Activated CD8-positive, alpha-beta T cell treated with anti-CD3 and anti-CD28 coated beads, Interleukin-2, amount 10 ng/mL, durations not matched to agents 7 days and 5 days (primary cell): ENCODE data around the gene GTPBP8. TPM values are rescaled to one million over a fixed set of nuclear protein-coding genes. Genes with fewer than 3 reads are reported as not detected.

Experiments used
- ATAC-seq: fragments of 150-1000 bp; cut with Tn5 transposase; one replicate; pipeline ENCODE4 v1.10.0; 2021; ENCODE audit warnings: moderate library complexity
- CTCF ChIA-PET: fragments of 350-600 bp; sonication (Branson Sonifier 250); formaldehyde crosslinking; loops from one replicate; lab custom pipeline; 2021; ENCODE audit warnings: antibody characterized with exemption; lab: Charles Lee
- POLR2A ChIA-PET: fragments of 350-600 bp; sonication (Branson Sonifier 250); formaldehyde crosslinking; loops from one replicate; lab custom pipeline; 2021; ENCODE audit warnings: antibody characterized with exemption; lab: Charles Lee
- DNase-seq: peaks from one replicate; pipeline ENCODE4 v3.0.0-alpha.2; 2020
- H3K27ac Mint-ChIP-seq: one replicate; pipeline ENCODE4 v1.8.0; 2021; ENCODE audit warnings: mild to moderate bottlenecking, mixed read lengths
- H3K27me3 Mint-ChIP-seq: one replicate; pipeline ENCODE4 v1.8.0; 2021; ENCODE audit warnings: low read depth, mixed read lengths
- H3K36me3 Mint-ChIP-seq: one replicate; pipeline ENCODE4 v1.8.0; 2021; ENCODE audit warnings: low read depth, mixed read lengths
- H3K4me1 Mint-ChIP-seq: one replicate; pipeline ENCODE4 v1.8.0; 2021; ENCODE audit warnings: low read depth, mixed read lengths
- H3K4me3 Mint-ChIP-seq: one replicate; pipeline ENCODE4 v1.8.0; 2021; ENCODE audit warnings: mild to moderate bottlenecking, mixed read lengths
- H3K9me3 Mint-ChIP-seq: one replicate; pipeline ENCODE4 v1.8.0; 2022; ENCODE audit warnings: mixed read lengths; ENCODE audit not compliant: insufficient read depth
- total RNA-seq, 2 experiments: library from RNA; stranded (reverse); gene quantifications; one replicate each; pipeline ENCODE4 v1.2.3, GENCODE V29; 2021

The GTPBP8 gene
- total RNA-seq = 10 to 100 TPM; 24.3 to 24.5 TPM

- POLR2A ChIA-PET = interaction anchor here (0.5 to 2.9 kb wide), 10 partner anchors 11 to 487 kb away, joined by 3 to 21 read pairs (median 4); partner anchors contain the start of gene CD200R1
- H3K27ac Mint-ChIP-seq = peak within 1 kb of the TSS; percentile 98
These were observed at the start of gene GTPBP8 for GRCh38 chr3:112990672-112991602. Gene GTPBP8 (plus strand): TSS chr3:112990984. CDS start chr3:112991000, 16 bp downstream.

DNA sequence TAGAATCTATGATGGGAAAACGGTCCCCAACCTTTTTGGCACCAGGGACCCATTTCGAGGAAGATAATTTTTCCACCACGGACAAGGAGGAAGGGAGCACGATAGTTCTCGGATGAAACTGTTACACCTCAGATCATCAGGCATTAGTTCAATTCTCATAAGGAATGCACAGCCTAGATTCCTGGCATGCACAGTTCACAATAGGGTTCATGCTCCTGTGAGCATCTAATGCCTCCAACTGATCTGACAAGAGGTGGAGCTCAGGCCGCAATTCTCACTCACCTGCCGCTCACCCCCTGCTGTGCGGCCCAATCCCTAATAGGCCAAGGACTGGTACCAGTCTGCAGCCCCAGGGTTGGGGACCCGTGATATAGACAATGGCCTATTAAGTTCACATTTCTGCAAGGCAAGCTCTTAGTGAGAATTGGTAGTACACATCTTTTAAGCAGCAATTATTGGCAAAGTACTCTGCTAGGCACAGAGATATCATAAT, 42.4 kb upstream of the GTPBP8 start:
- Mint-ChIP-seq H3K4me3 (no peak overlapping the region), H3K4me1 (no peaks in the 10 kb centered on the region), H3K27me3 (no peaks in the 10 kb centered on the region), H3K36me3 (peaks cover 35% of the 10 kb centered on the region), H3K9me3 (peaks cover 29% of the 10 kb centered on the region), H3K27ac (no peak overlapping the region)
- CTCF ChIA-PET = interaction anchor here (1.6 kb wide), 1 partner anchor 305 kb away, joined by 4 read pairs; no protein-coding TSS in a partner anchor
- no peak for ATAC-seq
- POLR2A ChIA-PET = no interaction called here
- DNase-seq = no peak

More at GRCh38 chr3:112990672-112991602, at the start of gene GTPBP8:
- ATAC-seq = peak; percentile 95
- CTCF ChIA-PET = interaction anchor here (0.7 to 5.4 kb wide), 15 partner anchors 10 to 409 kb away, joined by 3 to 56 read pairs (median 7); partner anchors contain the start of gene CD200R1
- DNase-seq = peak; percentile 90
- Mint-ChIP-seq H3K36me3 (peaks cover 26% of the 10 kb centered on the region), H3K4me3 (peak within 1 kb of the TSS; percentile 93), H3K9me3 (no peaks in the 10 kb centered on the region), H3K4me1 (peaks cover 58% of the 10 kb centered on the region), H3K27me3 (no peaks in the 10 kb centered on the region)

DNA sequence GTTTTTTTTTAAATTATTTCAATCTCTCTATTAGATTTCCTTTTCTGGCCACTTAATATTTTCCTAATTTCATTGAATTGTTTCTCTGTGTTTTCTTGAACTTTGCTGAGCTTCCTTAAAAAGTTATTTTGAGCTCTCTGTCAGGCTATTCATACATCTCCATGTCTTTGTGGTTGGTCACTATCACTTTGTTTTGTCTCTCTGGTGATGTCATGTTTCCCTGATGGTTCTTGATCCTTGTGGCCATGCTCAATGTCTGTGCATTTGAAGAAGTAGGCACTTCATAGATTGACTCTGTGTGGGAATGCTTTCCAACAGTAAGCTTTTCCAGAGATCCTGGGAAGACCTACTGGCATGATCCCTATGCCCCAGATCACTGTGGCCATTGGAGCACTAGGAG, 34.4 kb upstream of the GTPBP8 start:
- DNase-seq = no peak
- no peaks in the 10 kb centered on the region for H3K27me3 Mint-ChIP-seq
- peaks cover 36% of the 10 kb centered on the region for H3K9me3 Mint-ChIP-seq
- H3K4me1 Mint-ChIP-seq = peaks cover 13% of the 10 kb centered on the region
- ChIA-PET POLR2A (no interaction called here), CTCF (no interaction called here)
- H3K27ac Mint-ChIP-seq = no peak overlapping the region
- no peak for ATAC-seq
- no peak overlapping the region for H3K4me3 Mint-ChIP-seq
- peaks cover 17% of the 10 kb centered on the region for H3K36me3 Mint-ChIP-seq

DNA sequence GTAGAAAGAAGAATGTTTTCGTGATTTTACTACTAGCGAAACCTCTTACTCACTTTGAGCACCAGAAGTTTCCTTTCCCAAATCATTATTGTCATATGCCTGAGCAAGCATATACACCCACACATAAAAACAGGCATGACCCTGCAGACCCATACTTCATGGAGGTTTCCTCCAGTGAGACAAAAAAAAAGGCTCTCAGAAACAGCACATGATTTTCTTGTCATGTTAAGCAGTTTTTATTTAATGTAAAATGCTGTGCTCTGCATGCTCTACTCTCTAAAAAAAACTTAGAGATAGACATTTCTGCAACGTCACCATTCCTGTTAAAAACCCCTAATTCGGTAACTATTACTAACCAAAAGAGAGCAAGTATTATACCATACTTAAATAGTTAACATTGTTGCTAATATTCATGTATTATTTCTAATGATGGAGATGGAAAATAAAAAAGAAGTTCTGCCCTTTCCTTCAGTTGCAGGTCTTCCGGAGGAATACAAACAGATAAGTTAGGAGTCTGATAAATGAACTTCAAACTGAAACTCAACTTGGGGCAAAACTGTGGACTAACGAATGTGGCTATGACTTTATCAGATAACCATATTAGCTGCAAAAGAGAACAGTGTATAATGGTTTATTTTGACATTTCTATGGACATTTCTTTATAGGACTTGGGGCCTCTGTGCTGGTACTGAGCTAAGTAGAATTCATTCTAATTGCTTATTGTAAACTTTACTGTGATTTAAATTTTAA, 31.8 kb upstream of the GTPBP8 start:
- peak overlapping the region; percentile 33 for H3K4me3 Mint-ChIP-seq
- ChIA-PET POLR2A (no interaction called here), CTCF (interaction anchor here (1.3 kb wide), 1 partner anchor 224 kb away, joined by 4 read pairs; no protein-coding TSS in a partner anchor)
- H3K27me3 Mint-ChIP-seq = no peaks in the 10 kb centered on the region
- peaks cover 44% of the 10 kb centered on the region for H3K9me3 Mint-ChIP-seq
- DNase-seq = no peak
- H3K27ac Mint-ChIP-seq = no peak overlapping the region
- peaks cover 34% of the 10 kb centered on the region for H3K36me3 Mint-ChIP-seq
- H3K4me1 Mint-ChIP-seq = peaks cover 13% of the 10 kb centered on the region
- no peak for ATAC-seq

DNA sequence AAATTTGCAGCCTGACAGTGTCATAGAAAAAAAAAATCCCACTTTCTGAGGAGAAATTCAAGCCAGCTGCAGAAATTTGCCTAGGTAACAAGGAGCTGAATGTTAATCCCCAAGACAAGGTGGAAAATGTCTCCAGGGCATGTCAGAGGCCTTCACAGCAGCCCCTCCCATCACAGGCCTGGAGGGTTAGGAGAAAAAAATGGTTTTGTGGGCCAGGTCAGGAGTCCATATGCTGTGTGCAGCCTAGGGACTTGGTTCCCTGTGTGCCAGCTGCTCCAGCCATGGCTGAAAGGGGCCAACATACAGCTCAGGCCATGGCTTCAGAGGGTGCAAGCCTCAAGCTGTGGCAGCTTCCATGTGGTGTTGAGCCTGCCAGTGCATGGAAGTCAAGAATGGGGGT, 27.1 kb upstream of the GTPBP8 start:
- ChIA-PET POLR2A (no interaction called here), CTCF (no interaction called here)
- Mint-ChIP-seq H3K4me1 (peaks cover 12% of the 10 kb centered on the region), H3K27ac (no peak overlapping the region), H3K9me3 (peaks cover 17% of the 10 kb centered on the region), H3K27me3 (no peaks in the 10 kb centered on the region), H3K4me3 (no peak overlapping the region), H3K36me3 (peaks cover 35% of the 10 kb centered on the region)
- DNase-seq (no peak), ATAC-seq (no peak)

GRCh38 chr3:112965656-112966055, 25.1 kb upstream of the GTPBP8 start:
- ChIA-PET POLR2A (no interaction called here), CTCF (interaction anchor here (1.2 to 1.7 kb wide), 2 partner anchors 11 to 231 kb away, joined by 3 to 5 read pairs; no protein-coding TSS in a partner anchor)
- Mint-ChIP-seq H3K9me3 (peaks cover 17% of the 10 kb centered on the region), H3K4me3 (no peak overlapping the region), H3K36me3 (peaks cover 35% of the 10 kb centered on the region), H3K4me1 (peaks cover 4% of the 10 kb centered on the region), H3K27me3 (no peaks in the 10 kb centered on the region), H3K27ac (no peak overlapping the region)
- DNase-seq = no peak
- no peak for ATAC-seq

DNA sequence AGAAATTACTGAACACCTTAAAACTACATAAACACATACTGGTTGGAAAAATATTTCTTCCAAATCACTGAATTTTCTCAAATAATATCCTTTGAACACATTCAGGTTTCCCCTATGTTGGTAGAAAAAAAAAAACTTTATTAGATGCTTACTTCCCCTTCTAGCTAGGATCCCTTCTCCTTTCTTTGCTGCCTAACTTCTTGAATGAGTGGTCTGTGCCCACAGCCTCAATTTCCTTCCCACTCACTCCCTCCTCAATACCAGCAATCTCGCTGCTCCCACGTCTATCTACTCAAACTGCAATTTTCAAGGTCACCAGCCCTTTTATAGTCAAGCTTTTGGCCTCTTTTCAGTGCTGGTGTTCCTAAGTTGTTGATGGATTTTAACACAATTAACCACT, 24.2 kb upstream of the GTPBP8 start:
- Mint-ChIP-seq H3K27ac (no peak overlapping the region), H3K4me3 (no peak overlapping the region), H3K27me3 (no peaks in the 10 kb centered on the region), H3K36me3 (peaks cover 33% of the 10 kb centered on the region), H3K4me1 (peaks cover 6% of the 10 kb centered on the region), H3K9me3 (peaks cover 16% of the 10 kb centered on the region)
- ATAC-seq (no peak), DNase-seq (no peak)
- ChIA-PET CTCF (interaction anchor here (0.7 to 1.7 kb wide), 4 partner anchors 10 to 324 kb away, joined by 3 to 6 read pairs (median 4); no protein-coding TSS in a partner anchor), POLR2A (no interaction called here)

DNA sequence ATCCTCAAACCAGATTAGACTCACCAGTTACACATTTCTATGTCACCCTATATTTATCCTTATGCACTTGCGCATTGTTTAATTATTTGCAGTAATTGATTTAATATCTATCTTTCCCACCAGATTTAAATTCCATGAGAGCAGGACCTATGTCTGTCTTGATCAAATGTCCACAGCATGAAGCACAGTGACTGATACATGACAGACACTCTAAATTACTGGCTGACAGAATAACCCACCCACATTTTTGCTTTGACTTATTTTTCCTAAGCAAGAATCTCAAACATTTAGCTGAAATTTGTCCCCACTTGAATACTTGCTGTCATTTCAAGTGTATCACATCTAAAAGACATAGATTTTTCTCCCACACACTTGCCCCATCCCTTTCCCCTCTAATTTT, 23.4 kb upstream of the GTPBP8 start:
- POLR2A ChIA-PET = no interaction called here
- Mint-ChIP-seq H3K9me3 (peaks cover 8% of the 10 kb centered on the region), H3K36me3 (peaks cover 28% of the 10 kb centered on the region), H3K4me3 (no peak overlapping the region), H3K4me1 (peaks cover 12% of the 10 kb centered on the region), H3K27ac (no peak overlapping the region), H3K27me3 (no peaks in the 10 kb centered on the region)
- CTCF ChIA-PET = interaction anchor here (1.0 to 1.5 kb wide), 4 partner anchors 12 to 325 kb away, joined by 3 to 7 read pairs (median 4); no protein-coding TSS in a partner anchor
- ATAC-seq (no peak), DNase-seq (no peak)

GRCh38 chr3:112967828-112968227, 23.0 kb upstream of the GTPBP8 start:
- DNase-seq (no peak), ATAC-seq (no peak)
- CTCF ChIA-PET = interaction anchor here (1.0 to 1.5 kb wide), 3 partner anchors 11 to 325 kb away, joined by 3 to 7 read pairs (median 3); no protein-coding TSS in a partner anchor
- peaks cover 26% of the 10 kb centered on the region for H3K36me3 Mint-ChIP-seq
- H3K27me3 Mint-ChIP-seq = no peaks in the 10 kb centered on the region
- no peak overlapping the region for H3K4me3 Mint-ChIP-seq
- H3K4me1 Mint-ChIP-seq = peaks cover 15% of the 10 kb centered on the region
- peaks cover 7% of the 10 kb centered on the region for H3K9me3 Mint-ChIP-seq
- POLR2A ChIA-PET = no interaction called here
- H3K27ac Mint-ChIP-seq = no peak overlapping the region

GRCh38 chr3:112972158-112972557, 18.6 kb upstream of the GTPBP8 start:
- ATAC-seq (no peak), DNase-seq (no peak)
- Mint-ChIP-seq H3K36me3 (no peaks in the 10 kb centered on the region), H3K27ac (no peak overlapping the region), H3K9me3 (no peaks in the 10 kb centered on the region), H3K4me3 (peak overlapping the region; percentile 79), H3K4me1 (peaks cover 49% of the 10 kb centered on the region), H3K27me3 (no peaks in the 10 kb centered on the region)
- ChIA-PET POLR2A (no interaction called here), CTCF (interaction anchor here (1.0 to 7.1 kb wide), 6 partner anchors 10 to 390 kb away, joined by 3 to 99 read pairs (median 4); no protein-coding TSS in a partner anchor)
